Midbrain (tissue), 1 donor: ENCODE data around the gene SLC22A6.

Experiments
- DNase-seq: peaks from one replicate; lab custom pipeline; 2025; lab: John Stamatoyannopoulos, UW

SLC22A6 gene

GRCh38 chr11:62931499-62932278 lies 53.1 kb downstream of the SLC22A6 start:
- DNase-seq = no peak

GRCh38 chr11:62930666-62931065 lies 54.1 kb downstream of the SLC22A6 start:
- no peak for DNase-seq

- no peak for DNase-seq
These were observed 54.6 kb downstream of the SLC22A6 start for GRCh38 chr11:62930157-62930556.

GRCh38 chr11:62928011-62928410 lies 56.8 kb downstream of the SLC22A6 start:
- no peak for DNase-seq

- no peak for DNase-seq
These were observed 57.9 kb downstream of the SLC22A6 start for GRCh38 chr11:62926680-62927455.
